Prostate gland (tissue), 2 donors: ENCODE measurements around the gene ORC4.

Experiments used
- POLR2A ChIP-seq: fragments of 450-650 bp; IDR thresholded peaks from one replicate; pipeline ENCODE4 v1.6.1; 2016; ENCODE audit warnings: antibody characterized with exemption, mild to moderate bottlenecking
- TF ChIP-seq, protein P1 (sequence below), 4 experiments: fragments of 200-600 bp in 2 of 4; fragments of 450-650 bp in 2 of 4; sonication (generic) in 2 of 4; IDR thresholded peaks; 1 replicate in 3 of 4; 2 replicates in 1 of 4; pipeline ENCODE4 v1.5.1; 2016 to 2019; ENCODE audit warnings: antibody characterized with exemption in 4 of 4, mild to moderate bottlenecking in 2 of 4, moderate library complexity in 2 of 4

- TF ChIP-seq POLR2A = no peak
- TF ChIP-seq, protein P1, sequence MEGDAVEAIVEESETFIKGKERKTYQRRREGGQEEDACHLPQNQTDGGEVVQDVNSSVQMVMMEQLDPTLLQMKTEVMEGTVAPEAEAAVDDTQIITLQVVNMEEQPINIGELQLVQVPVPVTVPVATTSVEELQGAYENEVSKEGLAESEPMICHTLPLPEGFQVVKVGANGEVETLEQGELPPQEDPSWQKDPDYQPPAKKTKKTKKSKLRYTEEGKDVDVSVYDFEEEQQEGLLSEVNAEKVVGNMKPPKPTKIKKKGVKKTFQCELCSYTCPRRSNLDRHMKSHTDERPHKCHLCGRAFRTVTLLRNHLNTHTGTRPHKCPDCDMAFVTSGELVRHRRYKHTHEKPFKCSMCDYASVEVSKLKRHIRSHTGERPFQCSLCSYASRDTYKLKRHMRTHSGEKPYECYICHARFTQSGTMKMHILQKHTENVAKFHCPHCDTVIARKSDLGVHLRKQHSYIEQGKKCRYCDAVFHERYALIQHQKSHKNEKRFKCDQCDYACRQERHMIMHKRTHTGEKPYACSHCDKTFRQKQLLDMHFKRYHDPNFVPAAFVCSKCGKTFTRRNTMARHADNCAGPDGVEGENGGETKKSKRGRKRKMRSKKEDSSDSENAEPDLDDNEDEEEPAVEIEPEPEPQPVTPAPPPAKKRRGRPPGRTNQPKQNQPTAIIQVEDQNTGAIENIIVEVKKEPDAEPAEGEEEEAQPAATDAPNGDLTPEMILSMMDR (IDR thresholded peaks at IDR 0.05) = no peak
These were observed 6.7 kb downstream of the ORC4 start for GRCh38 chr2:148013876-148014275.
